HG03045 (cell line): ENCODE measurements around the gene SEC31A.

Source experiments
- ATAC-seq: cut with Tn5 transposase; IDR thresholded peaks from one replicate; pipeline ENCODE4 v1.9.1; 2021; ENCODE audit warnings: mild to moderate bottlenecking, moderate library complexity; ENCODE audit not compliant: unreplicated experiment

The SEC31A gene

DNA sequence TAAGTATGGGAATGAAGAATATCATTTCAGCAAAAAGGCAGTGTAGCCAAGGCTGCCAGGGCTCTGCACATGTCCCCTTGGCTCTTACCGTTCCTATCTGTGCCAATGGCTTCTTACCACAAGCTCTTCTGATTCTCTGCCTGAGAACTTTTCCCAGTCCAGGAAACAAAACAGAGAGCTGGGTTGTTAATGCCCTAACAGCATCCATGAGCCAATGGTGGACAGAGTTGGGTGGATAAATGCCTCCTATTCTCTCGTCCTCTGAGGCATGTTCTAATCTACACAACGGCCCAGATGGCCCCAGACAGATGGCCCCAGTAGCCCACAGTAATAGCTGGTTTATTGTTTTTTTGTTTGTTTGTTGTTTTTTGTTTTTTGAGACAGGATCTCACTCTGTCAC, 120.3 kb downstream of the SEC31A start:
- ATAC-seq: no peak
